Stimulated activated memory B cell treated with anti-CD40 and anti-IgM and Interleukin-4, amounts not matched to agents 10 μg/mL and 1 μg/mL and 100 μg/mL, for 72 hours (primary cell): ENCODE results near the gene HYAL2.
"Not testable (repeated sequence)": the region's sequence is repeated elsewhere in the genome, so short reads cannot be mapped to it uniquely, and the experiment has no call there.

Experiments
- ATAC-seq: fragments of 150-1000 bp; cut with Tn5 transposase; 2 replicates; pipeline ENCODE4 v1.10.0; 2021
- H3K27ac Mint-ChIP-seq: one replicate; pipeline ENCODE4 v1.8.0; 2022; ENCODE audit warnings: mild to moderate bottlenecking, mixed read lengths
- H3K27me3 Mint-ChIP-seq: one replicate; pipeline ENCODE4 v1.8.0; 2022; ENCODE audit warnings: mixed read lengths
- H3K36me3 Mint-ChIP-seq: one replicate; pipeline ENCODE4 v1.8.0; 2022; ENCODE audit warnings: mixed read lengths
- H3K4me1 Mint-ChIP-seq: one replicate; pipeline ENCODE4 v1.8.0; 2022; ENCODE audit warnings: mixed read lengths
- H3K4me3 Mint-ChIP-seq: one replicate; pipeline ENCODE4 v1.8.0; 2022; ENCODE audit warnings: mild to moderate bottlenecking, moderate library complexity, mixed read lengths
- H3K9me3 Mint-ChIP-seq: one replicate; pipeline ENCODE4 v1.8.0; 2022; ENCODE audit warnings: mixed read lengths

Gene HYAL2

GRCh38 chr3:50314816-50315215 lies 7.7 kb downstream of the HYAL2 start:
- H3K9me3 Mint-ChIP-seq: no peaks in the 10 kb centered on the region
- no peaks in the 10 kb centered on the region for H3K27me3 Mint-ChIP-seq
- peaks cover 8% of the 10 kb centered on the region for H3K36me3 Mint-ChIP-seq
- peak overlapping the region; percentile 14 for H3K27ac Mint-ChIP-seq
- H3K4me3 Mint-ChIP-seq: no peak overlapping the region
- ATAC-seq: no peak
- peaks cover 42% of the 10 kb centered on the region for H3K4me1 Mint-ChIP-seq

GRCh38 chr3:50314342-50314741 lies 8.2 kb downstream of the HYAL2 start:
- H3K27ac Mint-ChIP-seq: peak overlapping the region; percentile 14
- H3K27me3 Mint-ChIP-seq: no peaks in the 10 kb centered on the region

GRCh38 chr3:50312041-50312440 lies 10.5 kb downstream of the HYAL2 start:
- not testable (repeated sequence) for H3K9me3 Mint-ChIP-seq, ATAC-seq, H3K27me3 Mint-ChIP-seq

More at GRCh38 chr3:50314342-50314741, 8.2 kb downstream of the HYAL2 start:
- peaks cover 8% of the 10 kb centered on the region for H3K36me3 Mint-ChIP-seq
- H3K4me1 Mint-ChIP-seq: peaks cover 38% of the 10 kb centered on the region
- H3K9me3 Mint-ChIP-seq: no peaks in the 10 kb centered on the region
- H3K4me3 Mint-ChIP-seq: no peak overlapping the region
- ATAC-seq: no peak

GRCh38 chr3:50304601-50305000 lies 17.9 kb downstream of the HYAL2 start:
- ATAC-seq: no peak
- no peaks in the 10 kb centered on the region for H3K9me3 Mint-ChIP-seq
- H3K4me1 Mint-ChIP-seq: peaks cover 16% of the 10 kb centered on the region
- no peaks in the 10 kb centered on the region for H3K36me3 Mint-ChIP-seq
- no peak overlapping the region for H3K4me3 Mint-ChIP-seq
- H3K27me3 Mint-ChIP-seq: no peaks in the 10 kb centered on the region
- no peak overlapping the region for H3K27ac Mint-ChIP-seq

More at GRCh38 chr3:50312041-50312440, 10.5 kb downstream of the HYAL2 start:
- peaks cover 18% of the 10 kb centered on the region for H3K4me1 Mint-ChIP-seq
- not testable (repeated sequence) for H3K36me3 Mint-ChIP-seq, H3K27ac Mint-ChIP-seq, H3K4me3 Mint-ChIP-seq

GRCh38 chr3:50303013-50303815 lies 19.3 kb downstream of the HYAL2 start, which contains the start of gene HYAL1:
Gene HYAL1 (minus strand): TSS chr3:50303574. CDS start chr3:50302956, 618 bp downstream.
- H3K36me3 Mint-ChIP-seq: no peaks in the 10 kb centered on the region
- peaks cover 19% of the 10 kb centered on the region for H3K4me1 Mint-ChIP-seq
- peak within 1 kb of the TSS; percentile 44 for H3K27ac Mint-ChIP-seq
- no peaks in the 10 kb centered on the region for H3K27me3 Mint-ChIP-seq
- ATAC-seq: no peak
- no peaks in the 10 kb centered on the region for H3K9me3 Mint-ChIP-seq
- no peak within 1 kb of the TSS for H3K4me3 Mint-ChIP-seq

GRCh38 chr3:50302095-50303012 lies 20.2 kb downstream of the HYAL2 start:
- no peaks in the 10 kb centered on the region for H3K36me3 Mint-ChIP-seq
- H3K9me3 Mint-ChIP-seq: no peaks in the 10 kb centered on the region
- H3K4me3 Mint-ChIP-seq: no peak overlapping the region
- no peak for ATAC-seq
- peak overlapping the region; percentile 44 for H3K27ac Mint-ChIP-seq
- no peaks in the 10 kb centered on the region for H3K27me3 Mint-ChIP-seq
- peaks cover 28% of the 10 kb centered on the region for H3K4me1 Mint-ChIP-seq

DNA sequence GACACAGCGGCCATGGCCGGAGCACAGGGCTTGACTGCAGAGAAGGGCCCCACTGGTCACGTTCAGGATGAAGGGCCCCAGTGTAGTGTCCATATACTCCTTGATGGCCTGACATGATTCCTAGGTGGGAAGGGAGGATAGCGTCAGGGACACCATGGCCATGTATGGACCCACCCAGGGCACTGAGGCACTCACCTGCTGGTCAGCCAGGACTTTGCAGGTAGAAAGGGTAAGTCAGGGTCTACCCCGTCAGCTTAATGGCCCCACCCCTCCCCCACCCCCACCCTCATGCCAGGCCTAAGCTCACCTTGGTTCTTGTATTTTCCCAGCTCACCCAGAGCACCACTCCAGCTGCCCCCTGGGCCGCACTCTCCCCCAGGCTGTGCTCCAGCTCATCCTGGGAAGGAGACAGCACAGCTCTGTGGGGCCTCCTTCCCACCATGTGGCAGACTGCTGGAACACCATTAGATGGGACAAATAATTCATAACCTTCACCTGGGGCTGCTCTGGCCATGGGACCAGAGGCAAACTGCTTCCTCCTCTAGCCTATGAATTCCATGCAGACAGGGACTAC lies 21.8 kb downstream of the HYAL2 start:
- peaks cover 39% of the 10 kb centered on the region for H3K4me1 Mint-ChIP-seq
- peak overlapping the region; percentile 94 for H3K4me3 Mint-ChIP-seq
- peak overlapping the region; percentile 99 for H3K27ac Mint-ChIP-seq
- no peaks in the 10 kb centered on the region for H3K9me3 Mint-ChIP-seq
- H3K36me3 Mint-ChIP-seq: peaks cover 6% of the 10 kb centered on the region
- ATAC-seq: no peak
- H3K27me3 Mint-ChIP-seq: no peaks in the 10 kb centered on the region

GRCh38 chr3:50299929-50300680 lies 22.4 kb downstream of the HYAL2 start:
- Mint-ChIP-seq H3K27ac (peak overlapping the region; percentile 99), H3K4me1 (peaks cover 39% of the 10 kb centered on the region), H3K9me3 (no peaks in the 10 kb centered on the region), H3K36me3 (peaks cover 6% of the 10 kb centered on the region), H3K27me3 (no peaks in the 10 kb centered on the region), H3K4me3 (peak overlapping the region; percentile 94)
- no peak for ATAC-seq

GRCh38 chr3:50299638-50299928 lies 23.0 kb downstream of the HYAL2 start:
- Mint-ChIP-seq H3K9me3 (no peaks in the 10 kb centered on the region), H3K27me3 (no peaks in the 10 kb centered on the region), H3K27ac (peak overlapping the region; percentile 99), H3K4me1 (peaks cover 39% of the 10 kb centered on the region), H3K4me3 (peak overlapping the region; percentile 94), H3K36me3 (peaks cover 6% of the 10 kb centered on the region)
- no peak for ATAC-seq

DNA sequence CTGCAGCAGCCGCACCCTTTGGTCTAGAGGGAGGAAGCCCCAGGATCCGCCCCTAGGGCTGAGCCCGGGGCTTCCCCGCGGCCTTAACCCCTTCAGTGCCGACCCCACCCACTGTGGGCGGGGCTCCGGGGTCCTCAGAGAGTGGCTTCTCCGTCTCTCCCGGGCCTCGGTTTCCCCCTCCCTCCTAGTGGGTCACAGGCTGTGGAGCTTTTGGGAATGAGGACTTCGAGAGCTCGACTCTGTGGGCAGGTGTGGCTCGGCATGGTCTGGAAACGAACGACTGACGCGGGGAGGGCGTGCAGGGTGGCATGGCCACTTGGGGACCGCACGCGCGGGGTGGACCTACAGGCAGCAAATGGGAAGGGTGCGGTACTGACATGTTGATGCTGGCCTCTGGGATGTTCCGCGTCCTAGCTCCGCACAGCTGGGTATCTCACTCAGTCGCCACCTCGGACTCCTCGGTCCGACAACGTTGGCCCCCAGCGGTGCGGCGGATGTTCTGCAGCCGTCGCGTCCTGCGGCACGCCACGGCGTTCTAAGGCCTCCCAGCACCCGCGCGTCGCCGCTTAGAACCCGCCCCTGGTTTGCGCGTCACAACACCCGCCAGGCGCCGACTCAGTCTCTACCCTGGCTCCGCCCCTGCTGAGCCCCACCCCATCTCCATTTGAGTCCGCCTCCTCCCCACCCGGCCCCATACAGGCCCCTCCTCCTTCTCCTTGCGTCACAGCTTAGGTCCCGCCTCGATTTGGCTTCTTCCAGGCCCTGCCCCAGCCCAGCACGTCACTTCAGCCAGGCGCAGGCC lies 23.5 kb downstream of the HYAL2 start, which contains the start of the genes HYAL3 and NAA80:
Gene HYAL3, minus strand, starts transcription at position 570 of the 802 bp plus-strand sequence. CDS start 3,803 bp downstream, outside the sequence.
Gene NAA80, minus strand, starts transcription at position 570 of the 802 bp plus-strand sequence. CDS start 1,942 bp downstream, outside the sequence.
- Mint-ChIP-seq H3K4me3 (peak within 1 kb of the TSS; percentile 94), H3K27ac (peak within 1 kb of the TSS; percentile 99), H3K27me3 (no peaks in the 10 kb centered on the region), H3K9me3 (no peaks in the 10 kb centered on the region), H3K4me1 (peaks cover 39% of the 10 kb centered on the region), H3K36me3 (peaks cover 6% of the 10 kb centered on the region)
- ATAC-seq: peak; percentile 95

- H3K27me3 Mint-ChIP-seq: no peaks in the 10 kb centered on the region
- H3K27ac Mint-ChIP-seq: peak overlapping the region; percentile 99
- H3K36me3 Mint-ChIP-seq: peaks cover 6% of the 10 kb centered on the region
- peak overlapping the region; percentile 94 for H3K4me3 Mint-ChIP-seq
- no peak for ATAC-seq
- H3K4me1 Mint-ChIP-seq: peaks cover 42% of the 10 kb centered on the region
- H3K9me3 Mint-ChIP-seq: no peaks in the 10 kb centered on the region
Observed at GRCh38 chr3:50297896-50298725, 24.4 kb downstream of the HYAL2 start.

DNA sequence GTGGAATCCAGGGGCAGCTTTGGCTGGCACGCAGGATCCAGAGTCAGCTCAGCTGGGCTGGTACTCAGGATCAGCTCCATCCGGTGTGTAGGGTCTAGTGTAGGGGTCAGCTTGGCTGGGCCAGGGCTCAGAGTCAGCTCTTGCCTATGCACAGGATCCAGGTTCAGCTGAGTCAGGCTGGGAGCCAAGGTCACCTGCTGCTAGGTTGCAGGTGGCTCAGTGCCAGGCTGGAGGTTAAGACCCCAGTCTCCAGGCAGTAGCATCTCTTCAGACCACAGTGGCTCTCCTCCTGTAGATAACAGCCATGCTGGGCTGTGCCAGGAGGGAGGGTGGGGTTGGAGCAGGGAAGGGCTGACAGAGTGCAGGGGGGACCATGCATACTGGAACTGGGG lies 25.2 kb downstream of the HYAL2 start:
- no peak for ATAC-seq
- H3K27ac Mint-ChIP-seq: no peak overlapping the region
- peaks cover 50% of the 10 kb centered on the region for H3K4me1 Mint-ChIP-seq
- H3K4me3 Mint-ChIP-seq: no peak overlapping the region
- no peaks in the 10 kb centered on the region for H3K27me3 Mint-ChIP-seq
- peaks cover 6% of the 10 kb centered on the region for H3K36me3 Mint-ChIP-seq
- H3K9me3 Mint-ChIP-seq: no peaks in the 10 kb centered on the region

GRCh38 chr3:50296721-50297383 lies 25.7 kb downstream of the HYAL2 start:
- ATAC-seq: no peak
- H3K4me1 Mint-ChIP-seq: peaks cover 52% of the 10 kb centered on the region
- peaks cover 6% of the 10 kb centered on the region for H3K36me3 Mint-ChIP-seq
- no peak overlapping the region for H3K27ac Mint-ChIP-seq
- no peaks in the 10 kb centered on the region for H3K27me3 Mint-ChIP-seq
- H3K9me3 Mint-ChIP-seq: no peaks in the 10 kb centered on the region
- no peak overlapping the region for H3K4me3 Mint-ChIP-seq
